Measurements from ENCODE around the gene PIP5K1C. TPM values are rescaled to one million over a fixed set of nuclear protein-coding genes. Genes with fewer than 3 reads are reported as not detected.
"Not testable (repeated sequence)": the region's sequence is repeated elsewhere in the genome, so short reads cannot be mapped to it uniquely, and the experiment has no call there.

Gene PIP5K1C
- polyA plus RNA-seq, 3 donors: 29.0 to 32.7 (median 31.2) TPM

DNA sequence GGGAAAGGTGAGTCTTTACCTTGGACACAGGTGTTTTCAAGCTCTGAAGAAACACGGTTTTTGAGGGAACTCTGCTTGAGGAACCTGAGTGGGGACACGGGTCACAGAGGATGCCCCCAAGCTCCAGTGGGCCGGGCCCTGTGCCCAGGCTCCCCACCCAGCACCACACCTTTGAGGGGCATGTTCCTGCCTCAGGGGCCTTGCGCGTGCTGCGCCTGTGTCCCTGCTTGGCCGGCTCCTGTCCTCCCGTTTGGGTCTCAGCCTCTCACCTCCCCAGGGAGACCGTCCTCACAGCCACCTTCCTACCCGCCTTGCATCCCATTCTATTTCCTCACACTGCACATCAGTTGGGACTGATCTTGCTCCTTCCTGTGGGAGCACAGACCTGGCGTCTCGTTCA lies 21.1 kb downstream of the PIP5K1C start:
- no peak for DNase-seq

DNA sequence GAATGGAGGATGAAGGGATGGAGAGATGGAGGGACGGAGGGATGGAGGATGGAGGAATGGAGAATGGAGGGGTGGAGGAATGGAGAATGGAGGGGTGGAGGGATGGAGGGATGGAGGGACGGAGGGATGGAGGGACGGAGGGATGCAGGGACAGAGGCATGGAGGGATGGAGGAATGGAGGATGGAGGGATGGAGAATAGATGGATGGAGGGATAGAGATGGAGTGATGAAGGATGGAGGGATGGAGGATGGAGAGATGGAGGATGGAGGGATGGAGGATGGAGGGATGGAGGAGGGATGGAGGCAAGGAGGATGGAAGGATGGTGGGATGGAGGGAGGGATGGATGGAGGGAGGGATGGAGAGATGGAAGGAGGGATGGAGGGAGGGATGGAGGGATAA lies 22.1 kb downstream of the PIP5K1C start:
- DNase-seq: no peak

DNA sequence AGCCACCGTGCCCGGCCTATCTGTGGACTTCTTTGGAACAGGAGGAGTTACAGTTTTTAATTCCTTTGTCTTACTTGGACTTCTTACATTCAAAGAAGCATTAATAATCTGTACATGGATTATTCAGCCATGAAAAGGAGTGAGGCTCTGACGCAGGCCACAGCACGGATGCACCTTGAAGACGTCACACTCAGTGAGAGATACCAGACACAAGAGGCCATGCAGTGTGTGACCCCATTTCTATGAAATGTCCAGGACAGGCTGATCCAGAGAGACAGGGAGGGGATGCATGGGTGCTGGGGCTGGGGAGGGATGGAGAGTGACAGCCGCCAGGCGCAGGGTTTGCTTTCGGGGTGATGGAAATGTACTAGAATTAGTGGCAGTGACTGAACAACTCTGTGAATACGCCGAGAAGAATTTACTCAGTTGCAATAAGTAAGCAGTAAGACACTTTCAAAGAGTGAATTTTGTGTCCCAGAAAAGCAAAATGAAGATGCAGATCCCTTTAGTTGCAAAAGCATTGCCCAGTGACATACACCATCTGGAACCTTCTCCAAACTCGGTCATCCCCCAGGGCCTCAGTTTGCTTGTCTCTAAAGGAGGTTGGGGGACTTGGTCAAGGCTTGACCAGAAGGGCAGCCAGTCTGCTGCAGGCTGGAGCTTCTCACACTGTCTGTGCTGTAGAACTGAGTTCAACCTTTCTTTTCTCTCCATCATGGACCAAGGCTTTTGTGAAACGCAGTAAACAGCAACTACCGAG lies 25.3 kb downstream of the PIP5K1C start:
- DNase-seq: no peak

DNA sequence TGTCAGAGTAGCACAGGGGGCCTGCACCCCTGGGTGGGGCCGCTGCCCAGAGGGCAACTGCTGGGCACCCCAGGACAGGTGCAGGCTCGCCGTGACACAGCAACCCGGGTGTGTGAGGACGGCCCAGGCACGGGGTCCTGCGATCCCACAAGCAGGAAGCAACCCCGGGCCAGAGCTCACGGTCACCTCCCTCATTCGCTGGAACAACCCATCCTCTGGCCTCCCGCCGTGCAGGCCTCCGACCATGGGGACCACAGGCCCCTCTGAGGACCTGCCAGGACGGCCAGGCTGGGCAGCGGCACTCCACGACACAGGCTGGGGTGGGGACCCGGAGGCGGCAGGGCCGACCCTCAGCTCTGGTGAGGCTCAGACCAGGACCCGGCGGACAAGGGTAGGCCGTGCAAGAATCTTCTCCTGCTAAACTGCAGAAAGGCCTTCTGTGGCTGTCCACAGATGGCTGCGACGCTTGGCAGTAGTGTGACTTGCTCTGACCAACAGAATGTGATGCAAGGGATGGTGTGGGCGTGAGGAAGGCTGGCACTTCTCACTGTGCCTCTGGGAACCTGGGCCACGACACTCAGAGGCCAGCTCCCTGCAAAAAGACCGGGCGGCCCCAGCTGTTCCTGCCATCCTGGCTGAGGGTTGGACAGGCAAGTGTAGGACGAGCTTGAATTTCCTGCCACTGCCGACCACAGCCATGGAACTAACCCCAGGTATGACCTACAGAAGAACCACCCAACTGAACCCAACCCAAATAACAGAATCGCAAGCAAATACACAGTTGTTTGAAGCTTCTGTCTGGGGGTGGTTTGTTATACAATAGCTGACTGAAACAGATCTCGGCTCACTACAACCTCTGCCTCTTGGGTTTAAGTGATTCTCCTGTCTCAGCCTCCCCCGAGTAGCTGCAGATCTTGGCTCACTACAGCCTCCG lies 26.5 kb downstream of the PIP5K1C start:
- DNase-seq: no peak

DNA sequence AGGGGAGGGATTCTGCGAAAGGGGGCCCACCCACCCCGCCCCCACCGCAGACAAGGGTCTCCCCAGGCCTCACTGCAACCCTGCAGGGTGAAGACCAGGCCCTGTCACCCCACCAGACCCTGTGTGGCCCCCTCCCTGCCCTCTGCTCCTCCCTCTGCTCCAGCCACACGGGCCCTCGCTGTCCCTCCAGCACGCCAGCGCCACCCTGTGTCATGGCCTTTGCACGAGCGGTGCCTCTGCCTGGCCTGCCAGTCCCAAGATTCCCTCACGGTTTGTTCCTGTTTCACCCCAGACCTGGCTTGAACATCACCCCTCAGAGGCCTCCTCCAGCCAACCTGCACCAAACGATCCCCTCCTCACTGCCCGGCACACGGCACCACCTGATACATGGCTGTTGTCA lies 27.3 kb downstream of the PIP5K1C start:
- no peak for DNase-seq

DNA sequence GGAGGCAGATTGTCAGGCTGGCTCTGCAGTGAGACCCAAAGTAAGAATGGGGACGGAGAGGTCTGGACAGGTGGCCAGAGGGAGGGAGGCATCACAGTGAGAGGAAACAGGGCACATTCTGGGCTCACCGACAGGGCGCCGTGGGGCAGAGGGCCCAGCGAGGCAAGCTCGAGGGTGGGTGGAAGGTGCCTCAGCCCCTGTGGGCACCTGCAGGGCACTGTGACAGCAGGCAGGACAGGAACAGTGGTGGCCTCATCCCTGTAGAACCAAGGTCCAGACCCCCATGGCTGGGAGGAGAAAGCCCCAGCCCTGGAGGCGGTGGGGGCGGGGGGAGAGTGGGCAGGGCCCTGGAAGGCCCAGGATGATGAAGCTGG lies 27.7 kb downstream of the PIP5K1C start:
- DNase-seq: no peak

DNA sequence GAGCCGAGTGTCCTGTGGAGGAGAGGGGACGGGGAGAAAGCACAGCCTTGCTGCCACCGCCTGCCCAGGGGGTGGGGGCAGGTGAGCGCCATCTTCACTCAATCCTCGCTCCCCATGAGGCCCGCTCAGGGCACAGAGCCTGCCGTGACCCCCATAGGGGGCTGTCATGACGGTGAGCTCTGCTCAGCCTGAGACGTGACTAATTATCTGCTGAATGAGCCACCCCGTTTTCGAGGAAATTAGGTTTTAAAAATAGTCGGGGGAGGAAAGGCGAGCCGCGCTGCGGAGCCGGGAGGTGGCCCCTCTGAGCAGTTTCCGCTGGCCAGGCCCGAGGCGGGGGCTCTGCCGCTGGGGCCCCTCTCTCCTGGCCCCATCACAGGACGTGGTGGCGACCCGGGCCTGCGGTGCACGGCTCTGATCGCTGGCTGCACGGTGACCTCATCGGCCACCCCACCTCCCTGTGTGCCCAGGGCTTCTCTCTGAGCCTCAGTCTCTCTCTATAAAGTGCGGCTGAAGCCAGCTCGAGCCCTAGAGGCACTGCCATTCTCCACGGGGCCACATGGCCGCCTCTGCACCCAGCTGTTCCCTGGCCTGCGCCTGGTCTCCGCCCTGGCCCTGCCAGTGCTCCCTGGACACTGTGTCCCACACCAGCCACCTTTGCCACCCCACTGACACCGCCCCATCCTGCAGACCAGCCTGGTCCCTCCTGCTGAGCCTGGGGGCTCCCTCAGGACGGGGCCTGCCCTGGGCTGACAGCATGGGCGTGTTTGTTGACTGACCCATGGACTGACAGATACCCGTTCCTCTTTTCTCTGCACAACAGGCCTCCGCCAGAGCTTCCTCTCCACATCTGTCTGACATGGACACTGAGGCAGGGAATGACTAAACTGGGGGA lies 28.3 kb downstream of the PIP5K1C start:
- DNase-seq: no peak

DNA sequence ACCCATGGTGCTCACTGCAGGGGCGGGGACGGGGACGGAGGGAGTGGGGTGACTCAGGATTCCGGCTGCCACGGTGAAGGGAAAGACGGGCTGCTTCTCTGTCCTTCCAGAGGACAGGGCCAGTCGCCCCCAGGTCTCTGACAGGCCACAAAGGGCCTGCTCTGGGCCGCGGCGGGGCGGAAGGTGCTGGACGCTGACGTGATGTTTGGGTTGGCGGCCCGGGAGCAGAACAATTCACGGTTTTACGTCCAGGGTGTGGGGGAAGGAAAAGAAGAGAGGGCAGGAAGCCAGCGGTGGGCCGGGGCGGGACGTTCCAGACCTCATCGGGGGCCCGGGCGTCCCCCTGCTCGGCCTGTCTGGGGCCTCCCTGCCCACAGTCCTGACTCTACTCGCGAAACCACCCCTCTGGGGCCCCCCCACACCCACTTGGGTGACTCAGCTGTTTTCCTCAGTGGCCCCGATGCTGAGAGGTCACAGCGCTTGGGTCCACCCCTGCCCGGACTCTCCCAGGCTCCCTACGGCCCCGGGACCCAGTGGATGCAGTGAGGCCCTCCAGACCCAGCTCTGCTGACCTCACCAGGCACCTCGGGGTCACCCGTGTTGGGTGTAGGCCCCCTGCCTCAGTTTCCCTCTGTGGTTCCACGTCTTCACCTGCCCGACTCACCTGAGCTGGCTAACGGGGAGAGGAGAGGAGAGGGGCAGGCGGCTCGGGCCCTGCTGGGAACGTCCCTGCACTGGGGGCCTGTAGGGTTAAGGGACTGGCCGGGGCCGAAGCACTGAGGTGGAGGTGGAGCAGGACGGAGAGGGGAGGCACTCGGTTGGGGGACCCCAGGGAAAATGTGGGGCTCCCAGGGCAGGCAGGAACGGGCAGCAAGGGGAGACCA lies 29.2 kb downstream of the PIP5K1C start:
- DNase-seq: no peak

DNA sequence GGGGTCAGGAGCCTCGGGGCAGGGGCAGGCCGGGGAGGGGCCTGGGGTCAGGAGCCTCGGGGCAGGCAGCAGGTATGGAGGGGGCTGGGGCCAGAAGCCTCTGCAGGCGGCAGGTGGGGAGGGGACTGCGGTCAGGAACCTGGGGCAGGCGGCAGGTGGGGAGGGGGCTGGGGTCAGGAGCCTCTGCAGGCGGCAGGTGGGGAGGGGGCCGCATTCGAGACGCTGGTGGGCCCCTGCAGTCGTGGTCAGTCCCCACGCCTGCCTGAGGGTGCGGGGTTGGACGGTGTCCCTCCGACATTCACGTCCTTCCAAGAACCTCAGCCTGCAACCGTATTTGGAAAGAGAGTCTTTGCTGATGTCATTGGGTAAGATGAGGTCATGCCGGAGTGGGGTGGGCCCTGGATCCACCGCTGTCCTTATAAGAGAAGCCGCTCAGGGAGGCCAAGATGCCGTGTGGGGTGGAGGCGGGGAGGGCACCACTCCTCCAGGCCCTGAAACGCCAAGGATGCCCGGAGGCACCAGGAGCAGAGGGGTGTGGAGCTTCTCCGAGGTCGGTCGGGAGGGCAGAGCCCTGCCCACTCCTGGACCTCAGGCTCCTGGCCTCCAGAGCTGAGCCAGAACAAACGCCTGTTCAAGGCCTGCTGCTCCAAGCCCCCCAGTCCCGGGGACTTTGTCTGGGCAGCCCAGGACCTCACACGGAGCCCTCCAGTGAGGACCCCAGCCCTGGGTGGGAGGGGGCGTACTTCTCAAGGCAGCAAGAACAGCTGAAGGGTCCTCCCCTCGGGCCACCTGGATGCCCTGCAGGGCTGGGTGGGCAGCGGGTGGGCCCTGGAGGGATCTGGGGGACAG lies 30.1 kb downstream of the PIP5K1C start:
- DNase-seq: no peak

DNA sequence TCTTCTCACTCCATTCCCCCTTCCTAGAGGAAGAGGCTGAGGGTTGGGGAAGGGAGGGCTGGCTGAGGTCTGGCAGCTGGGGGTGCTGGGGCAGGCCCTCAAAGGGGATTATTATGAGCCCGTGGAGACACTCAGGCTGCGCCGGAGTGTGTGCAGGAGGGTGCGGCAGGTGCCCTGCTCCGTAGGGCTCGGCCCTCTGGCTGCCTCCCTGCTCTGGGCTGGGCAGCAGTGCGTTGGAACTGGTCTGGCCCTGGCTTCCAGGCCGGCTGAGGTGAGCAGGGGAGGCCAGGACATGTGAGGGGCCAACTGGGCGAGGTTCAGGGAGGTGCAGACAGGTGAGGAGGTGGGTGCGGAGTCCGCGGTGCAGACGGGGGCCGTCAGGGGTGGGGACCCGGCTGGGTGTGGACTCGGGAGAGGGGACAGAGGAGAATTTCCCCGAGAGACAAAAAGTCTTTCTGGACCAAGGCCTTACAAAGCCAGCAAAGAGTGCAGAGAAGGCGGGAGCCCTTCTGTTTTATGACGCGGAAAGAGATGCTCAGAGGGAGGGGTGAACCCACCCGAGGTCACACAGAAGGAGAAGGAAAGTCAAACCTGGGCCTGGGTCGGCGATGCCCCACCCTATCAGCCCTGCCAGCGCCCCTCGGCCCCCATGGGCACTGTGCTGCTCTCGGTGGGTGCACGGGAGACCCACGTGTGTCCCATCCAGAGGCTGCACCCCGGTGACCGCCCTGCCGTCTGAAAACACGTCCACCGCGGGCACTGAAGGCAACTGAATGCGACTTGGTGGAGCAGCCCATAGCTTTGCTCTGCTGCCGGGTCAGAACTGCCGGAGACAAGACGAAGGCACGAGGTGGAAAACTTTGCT lies 31.0 kb downstream of the PIP5K1C start:
- DNase-seq: no peak

DNA sequence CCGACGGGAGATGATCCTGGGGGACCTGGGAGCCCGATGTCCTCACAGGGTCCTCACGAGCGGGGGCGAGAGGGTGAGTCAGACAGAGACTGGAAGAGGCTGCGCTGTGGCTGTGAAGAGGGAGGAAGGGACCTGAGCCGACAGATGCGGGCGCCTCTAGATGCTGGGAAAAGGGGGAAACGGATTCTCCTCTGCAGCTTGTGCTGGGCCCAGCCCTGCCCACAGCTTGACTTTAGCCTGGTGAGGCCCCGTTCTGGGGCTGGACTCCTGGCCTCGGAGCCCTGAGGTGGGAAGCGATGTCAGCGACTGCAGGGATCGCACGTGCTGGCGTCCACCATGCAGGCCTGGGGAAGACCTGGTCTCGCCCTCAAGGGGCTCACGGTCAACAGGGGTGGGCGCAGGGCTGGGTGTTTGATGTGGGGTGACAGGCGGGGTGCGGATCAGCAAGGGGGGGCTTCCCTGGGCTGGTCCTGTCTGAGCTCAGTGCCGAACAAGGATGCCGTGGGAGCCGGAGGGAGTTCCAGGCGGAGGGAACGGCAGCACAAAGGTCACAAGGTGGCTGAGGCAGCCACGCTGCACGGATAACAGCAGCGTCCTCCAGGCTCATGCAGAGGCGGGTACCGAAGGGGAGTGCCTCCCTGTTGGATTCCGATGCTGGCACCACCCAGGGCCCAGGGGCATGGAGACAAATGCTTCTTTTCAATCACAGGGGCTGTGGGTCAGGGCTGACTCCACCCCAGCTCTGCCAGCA lies 31.8 kb downstream of the PIP5K1C start:
- no peak for DNase-seq

DNA sequence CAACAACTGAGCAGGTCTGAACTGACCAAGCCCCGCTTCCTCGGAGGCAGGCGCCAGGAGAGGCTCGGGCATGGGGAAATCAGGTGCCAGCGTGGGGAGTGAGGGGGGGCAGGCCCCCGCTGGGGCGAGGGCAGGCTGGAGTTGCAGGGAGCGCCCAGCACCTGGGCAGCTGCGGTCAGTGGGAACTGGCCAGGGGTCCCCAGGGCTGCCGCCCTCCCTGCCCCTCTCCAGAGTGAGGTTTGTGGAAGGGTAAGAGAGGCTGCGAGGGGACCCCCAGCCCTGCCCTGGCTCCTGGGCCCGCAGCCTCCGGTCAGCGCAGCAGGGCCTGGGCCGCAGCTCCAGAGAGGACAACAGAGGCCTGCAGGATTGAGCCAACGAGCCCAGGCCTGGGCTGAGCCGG lies 32.5 kb downstream of the PIP5K1C start:
- no peak for DNase-seq

DNA sequence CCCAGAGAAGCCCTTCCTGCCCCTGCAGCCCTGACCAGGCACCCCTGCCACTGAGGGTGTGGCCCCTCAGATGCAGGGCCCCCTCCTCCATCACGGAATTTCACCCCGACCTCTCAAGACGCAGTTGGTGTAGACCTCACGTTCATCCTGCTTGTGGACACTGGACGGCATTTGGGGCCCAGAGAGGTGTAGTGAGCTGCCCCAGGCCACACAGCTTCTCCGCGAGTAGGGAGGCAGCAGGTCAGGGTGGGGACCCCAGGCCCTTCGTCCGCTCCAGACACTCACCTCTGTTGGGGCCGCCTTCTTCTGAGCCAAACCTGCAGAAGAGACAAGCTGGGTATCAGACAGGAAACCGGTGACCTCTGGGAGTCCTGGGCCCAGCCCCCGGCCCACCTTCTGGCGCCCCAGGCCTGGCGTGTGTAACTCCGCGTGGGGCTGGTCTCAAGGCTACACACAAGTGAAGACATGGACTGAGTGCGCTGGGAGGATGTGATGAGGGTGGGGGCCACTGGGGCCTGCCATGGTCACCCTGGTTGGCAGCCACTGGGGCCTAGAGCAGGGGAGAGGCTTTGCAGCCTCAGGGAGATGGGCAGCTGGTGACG lies 33.1 kb downstream of the PIP5K1C start:
- DNase-seq: no peak

DNA sequence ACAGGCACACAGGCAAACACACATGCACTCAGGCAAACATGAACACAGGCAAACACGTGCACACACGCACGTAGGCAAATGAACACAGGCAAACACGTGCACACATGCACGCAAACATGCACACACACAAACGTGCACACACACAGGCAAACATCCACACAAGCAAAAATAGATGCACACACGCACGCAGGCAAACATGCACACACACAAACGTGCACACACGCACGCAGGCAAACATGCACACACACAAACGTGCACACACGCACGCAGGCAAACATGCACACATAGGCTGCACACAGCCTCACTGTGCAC lies 33.8 kb downstream of the PIP5K1C start:
- not testable (repeated sequence) for DNase-seq

DNA sequence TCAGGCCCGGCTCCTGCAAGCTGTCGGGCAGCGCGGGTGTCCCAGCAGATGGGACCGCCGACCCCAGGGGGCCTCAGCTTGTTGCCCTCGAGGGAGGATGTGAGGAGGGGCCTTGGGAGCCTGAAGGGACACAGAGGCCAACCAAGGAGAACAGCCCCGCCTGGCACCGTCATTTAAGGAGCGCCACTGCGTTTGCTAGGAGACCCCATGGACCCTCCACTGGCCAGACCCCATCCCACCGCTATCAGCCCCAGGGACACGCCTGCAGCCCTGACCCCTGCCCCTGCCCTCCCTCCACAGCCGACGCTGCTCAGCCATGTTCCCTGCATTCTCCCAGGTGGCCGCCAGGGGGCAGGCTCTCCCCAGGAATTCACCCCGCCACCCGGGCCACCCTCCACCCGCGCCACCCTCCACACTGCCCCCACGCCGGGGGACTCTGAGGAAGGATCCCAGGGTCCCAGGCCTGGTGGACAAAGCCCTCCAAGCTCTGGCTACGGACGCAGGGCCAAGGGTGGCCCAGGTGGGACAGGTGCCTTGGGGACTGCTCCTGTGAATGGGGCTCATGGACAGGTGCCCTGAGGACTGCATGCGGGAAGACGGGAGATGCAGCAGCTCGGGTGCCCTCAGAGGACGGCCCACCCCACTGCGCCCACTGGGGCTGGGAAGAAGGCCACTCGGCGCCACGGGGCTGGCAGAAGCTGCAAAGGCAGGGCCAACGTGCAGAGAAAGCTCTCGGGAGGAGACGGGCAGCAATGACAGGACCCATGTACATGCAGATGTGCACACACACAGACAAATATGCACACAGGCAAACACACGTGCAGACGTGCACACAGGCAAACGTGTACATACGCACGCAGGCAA lies 34.4 kb downstream of the PIP5K1C start:
- DNase-seq: no peak

DNA sequence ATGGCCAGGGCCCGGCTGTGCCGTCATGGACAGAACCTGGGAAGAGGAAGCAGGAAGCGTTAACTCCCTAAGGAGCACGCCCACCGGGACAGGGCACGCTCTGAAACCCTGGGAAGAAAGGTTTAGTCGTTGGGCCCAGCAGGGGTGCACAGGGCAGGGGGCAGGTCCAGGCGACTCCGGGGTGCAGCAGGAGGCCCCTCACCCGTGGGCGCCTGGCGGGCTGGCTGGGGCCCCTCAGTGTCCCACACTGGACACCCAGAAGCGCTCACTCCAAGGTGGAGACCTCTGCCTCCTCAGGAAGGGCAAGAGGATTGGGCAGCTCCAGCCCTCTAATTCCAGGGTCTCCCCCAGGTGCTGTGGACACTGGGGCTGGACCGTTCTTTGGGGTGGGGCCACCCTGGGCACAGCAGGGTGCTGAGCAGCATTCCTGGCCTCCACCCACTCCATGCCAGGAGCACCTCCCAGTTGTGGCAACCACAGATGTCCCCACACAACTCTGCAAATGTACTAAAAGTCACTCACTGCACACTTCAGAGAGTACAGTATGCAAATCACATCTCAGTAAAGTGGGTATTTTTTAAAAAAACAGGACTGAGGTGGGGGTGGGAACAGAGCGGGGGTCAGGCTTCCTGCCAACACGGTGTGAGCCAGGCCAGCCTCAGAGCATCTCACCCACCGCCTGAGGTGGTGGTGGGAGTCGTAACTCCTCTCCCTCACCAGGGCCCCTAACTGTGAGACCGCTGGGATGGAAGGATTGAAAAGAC lies 35.2 kb downstream of the PIP5K1C start:
- no peak for DNase-seq
